HG03095 (cell line): ENCODE measurements around the gene PRKN.
"Not testable (repeated sequence)": the region's sequence is repeated elsewhere in the genome, so short reads cannot be mapped to it uniquely, and the experiment has no call there.

Source experiments
- ATAC-seq: cut with Tn5 transposase; IDR thresholded peaks from one replicate; pipeline ENCODE4 v1.9.1; 2021; ENCODE audit warnings: moderate library complexity; ENCODE audit not compliant: unreplicated experiment

Gene PRKN

DNA sequence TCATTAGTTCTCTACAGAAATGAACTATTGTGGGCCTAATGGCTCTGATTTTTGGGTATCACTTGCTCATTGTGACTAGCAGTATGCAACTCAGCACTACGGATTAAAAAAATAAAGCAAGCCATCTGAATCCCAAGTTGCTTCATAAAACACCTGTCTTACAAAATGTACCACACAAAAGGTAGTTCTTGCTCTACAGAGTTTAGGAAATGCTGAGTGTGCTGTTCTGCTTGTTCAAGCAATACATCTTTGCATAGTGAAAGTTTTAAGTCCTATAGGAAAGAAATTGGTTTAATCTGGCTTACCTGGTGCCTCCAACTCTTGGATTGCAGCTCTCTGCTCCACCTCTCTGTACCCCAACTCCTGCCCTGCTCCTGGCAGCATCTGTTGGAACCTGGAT is 1187.0 kb downstream of the PRKN start:
- ATAC-seq = no peak

DNA sequence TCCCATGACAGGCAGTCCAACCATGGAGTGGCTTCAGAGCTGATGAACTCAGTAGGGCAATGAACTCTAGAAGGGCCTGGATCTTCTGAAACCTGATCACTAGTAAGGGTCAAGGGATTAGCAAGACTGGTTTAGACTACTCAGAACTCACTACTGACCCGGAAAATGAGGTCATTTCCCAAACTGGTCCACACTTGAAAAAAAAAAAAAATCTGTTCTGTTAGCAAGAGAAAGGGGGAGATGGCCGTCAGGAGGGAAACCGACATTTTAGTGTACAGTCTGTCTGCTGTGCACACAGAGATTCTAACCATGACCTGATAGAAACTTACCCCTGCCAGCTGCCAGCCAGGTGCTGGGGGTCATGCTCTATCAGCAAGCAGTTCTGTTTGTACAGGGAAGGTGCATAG is 1191.3 kb downstream of the PRKN start:
- no peak for ATAC-seq

DNA sequence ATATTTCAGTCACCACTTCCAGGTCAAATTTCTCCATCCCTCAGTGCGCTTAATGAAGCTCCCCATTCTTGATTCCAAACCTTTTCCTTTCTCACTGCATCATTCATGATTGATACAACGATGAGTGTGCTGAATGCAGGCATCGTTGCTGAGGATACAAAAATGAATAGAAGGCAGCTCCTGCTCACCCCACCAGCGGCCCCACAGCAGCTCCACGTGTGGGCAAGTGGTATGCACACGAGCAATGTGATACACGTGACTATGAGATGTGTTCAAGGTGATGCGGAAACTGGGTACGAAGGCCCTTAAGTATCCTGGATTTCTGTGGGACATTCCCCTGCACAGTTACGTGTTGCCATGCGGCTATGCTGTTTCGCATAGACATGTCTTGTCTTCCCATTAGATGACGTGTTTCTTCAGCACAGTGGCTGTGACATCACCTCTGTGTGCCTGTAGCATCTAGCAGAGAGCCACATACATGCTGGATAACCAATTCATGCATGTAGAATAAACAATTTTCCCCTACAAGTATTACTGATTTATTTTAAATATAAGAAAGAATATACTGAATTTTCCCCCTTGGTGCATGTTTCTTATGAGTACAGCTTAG is 1193.2 kb downstream of the PRKN start:
- ATAC-seq = no peak

DNA sequence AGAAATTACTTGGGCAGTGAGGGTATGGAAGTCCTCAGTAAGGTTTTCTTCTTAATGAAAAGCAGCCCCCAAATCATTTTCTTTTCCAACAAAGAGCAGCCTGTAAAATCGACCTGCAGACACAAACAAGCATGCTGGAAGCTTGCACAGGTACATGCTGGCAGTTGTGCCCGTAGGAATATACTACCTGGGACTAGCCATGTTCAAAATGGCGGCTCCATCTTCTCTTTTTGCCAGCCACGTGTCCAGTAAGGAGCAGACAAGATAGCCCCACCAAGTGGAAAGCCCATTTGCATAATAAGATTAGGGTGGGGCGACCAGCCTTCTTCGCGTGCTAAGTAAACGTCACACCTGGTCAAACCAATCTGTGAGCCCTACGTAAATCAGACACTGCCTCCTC is 1194.3 kb downstream of the PRKN start:
- no peak for ATAC-seq

DNA sequence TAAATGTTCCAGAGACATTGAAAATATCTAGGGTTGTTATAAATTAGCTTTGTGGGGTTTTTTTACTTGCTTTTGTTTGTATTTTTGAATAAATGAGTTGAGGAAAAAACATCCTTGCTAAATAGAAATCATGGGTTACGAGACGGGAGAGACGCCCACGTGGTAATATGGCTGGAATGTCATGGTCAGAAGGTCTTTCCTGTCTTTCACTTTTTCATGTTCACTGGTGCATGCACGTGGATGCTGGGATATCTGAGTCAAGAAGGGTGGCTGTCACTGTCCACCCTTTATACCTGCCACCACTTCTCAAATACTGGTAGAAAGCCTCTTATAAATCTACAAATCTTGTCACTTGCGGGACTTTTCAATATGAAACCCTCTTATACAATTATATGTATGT is 1195.0 kb downstream of the PRKN start:
- no peak for ATAC-seq

DNA sequence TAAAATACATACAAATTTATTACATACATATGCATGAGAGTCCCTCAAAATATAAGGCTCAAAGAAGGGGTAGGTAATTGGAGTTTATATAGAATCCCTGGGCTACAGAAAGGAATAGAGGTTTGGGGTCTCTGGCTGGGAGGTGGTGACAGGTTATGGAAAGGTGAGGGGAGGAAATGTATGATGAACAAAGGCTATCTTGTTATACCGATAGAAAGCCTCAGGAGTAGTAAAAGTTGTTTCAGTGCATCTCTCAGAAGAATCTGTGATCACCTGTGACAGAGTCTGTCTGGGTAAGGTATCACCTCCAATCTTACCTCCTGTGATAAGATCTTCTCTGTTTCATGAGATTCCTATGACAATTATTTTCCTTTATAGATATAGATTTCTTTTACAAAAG is 1200.8 kb downstream of the PRKN start:
- no peak for ATAC-seq

DNA sequence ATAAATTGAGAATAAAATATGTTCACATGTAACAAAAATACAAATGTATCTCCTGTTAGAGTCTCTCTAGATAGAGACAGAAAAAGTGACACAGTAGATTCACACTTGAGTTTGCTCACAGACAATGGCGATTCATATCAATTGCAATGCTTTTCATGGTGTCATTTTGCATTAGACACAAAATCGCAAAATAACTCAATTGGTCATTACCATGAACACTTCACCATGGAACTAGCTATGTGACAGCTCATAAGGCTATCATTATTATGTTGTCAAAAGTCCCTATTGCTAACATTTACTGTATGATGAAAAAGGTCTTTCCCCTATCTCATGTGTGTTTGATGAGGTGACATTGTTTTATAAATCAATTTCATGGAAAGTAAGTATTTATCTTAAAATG is 1204.2 kb downstream of the PRKN start:
- no peak for ATAC-seq

DNA sequence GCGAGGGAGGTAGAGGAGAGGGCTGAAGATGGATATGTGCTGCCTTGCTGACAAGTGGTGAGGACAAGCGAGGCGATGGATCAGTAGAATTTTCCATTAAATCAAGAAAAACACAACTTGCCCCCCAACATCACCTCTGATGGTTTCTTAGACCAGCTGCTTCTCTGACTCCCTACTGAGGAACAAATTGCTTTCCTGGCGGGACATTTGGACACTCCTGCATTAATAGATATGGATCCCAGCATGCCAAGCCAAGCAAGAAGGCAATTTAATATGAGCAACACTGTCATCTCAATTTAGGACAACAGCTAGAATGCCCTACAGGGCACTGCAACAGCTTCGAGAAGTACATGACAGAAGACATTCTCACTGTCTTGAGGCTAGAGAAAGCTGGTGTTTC is 1205.3 kb downstream of the PRKN start:
- no peak for ATAC-seq

DNA sequence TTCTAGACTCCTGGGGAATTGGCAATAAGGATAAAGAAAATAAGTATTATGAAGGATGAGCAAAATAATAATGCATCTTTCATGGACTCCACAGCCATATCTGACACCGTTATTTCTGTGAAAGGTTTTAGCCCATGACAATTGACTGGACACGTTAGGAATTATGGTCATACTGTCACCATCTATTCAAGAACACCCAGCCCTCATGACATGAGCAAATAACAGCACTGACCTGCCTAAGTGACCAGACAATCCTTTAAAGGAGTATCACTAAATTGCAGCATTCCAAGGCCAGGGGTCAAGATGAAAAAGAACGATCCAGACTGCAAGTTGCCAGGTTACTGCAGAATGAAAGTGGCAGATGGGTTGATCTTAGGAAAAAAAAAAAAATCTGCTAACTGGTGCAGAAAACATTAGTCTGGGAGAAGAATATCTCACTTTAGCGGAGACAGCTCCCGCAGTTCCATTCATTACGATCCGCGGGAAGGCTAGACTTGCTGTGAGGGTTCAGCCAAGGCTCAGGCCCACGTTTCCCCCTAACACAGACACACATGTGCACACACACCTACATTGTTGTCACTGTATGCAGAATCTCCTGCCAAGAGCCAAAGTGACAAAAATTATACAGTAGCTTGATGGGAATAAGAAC is 1216.0 kb downstream of the PRKN start:
- no peak for ATAC-seq

DNA sequence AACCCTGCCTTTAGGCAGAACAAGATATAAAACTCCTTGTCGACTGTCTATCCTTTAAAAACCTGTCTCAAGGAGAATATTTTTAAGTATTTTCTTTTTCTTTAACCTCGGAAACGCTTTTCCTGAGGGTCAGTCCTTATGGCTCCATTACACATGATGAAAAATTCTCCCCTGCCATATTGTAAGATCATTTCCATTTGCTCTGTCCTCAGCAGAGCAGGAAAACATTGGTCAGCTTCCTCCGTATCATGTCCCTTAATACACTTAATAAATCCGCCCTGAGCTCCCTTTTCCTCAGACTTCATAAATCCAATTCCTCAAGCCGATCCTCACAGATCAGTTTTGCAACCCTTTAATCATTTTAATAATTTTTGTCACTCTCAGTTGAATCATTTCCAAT is 1219.2 kb downstream of the PRKN start:
- ATAC-seq = no peak

DNA sequence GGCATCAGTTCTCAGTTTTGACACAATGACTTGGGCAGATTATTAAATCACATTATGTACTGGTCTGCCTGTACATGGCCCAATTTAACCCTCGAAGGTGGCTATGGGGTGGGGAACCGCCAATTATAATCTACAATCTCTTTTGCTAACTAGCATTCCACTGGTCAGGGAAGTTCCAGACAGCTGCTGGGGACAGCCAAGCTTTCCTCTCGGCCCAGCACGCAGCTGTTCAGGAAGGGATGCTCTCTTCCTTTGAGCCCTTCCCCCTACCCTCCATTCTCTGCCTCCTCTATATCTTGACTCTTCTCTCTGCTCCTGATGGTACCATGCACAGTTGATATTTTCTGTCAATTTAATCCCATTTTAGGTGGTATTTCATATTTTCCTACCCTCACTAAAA is 1220.2 kb downstream of the PRKN start:
- no peak for ATAC-seq

DNA sequence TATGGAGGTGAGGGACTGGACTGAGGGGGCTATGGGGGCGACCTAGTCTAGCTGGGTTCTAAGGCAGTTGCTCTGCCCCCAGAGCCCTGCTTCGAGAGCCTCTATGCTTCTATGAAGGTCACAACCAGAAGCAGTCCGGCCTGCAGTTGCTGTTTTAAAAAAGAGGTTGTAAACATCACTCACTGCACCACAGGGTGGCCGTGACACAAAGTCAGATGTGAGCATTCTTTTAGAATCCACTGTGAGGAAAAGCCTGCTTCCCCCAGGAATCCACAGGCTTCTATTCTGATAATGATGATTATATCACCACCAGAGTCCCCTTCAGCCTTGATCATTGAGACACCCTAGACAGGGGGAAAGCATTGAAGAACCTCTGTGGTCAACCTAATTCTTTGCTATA is 1224.0 kb downstream of the PRKN start:
- no peak for ATAC-seq

DNA sequence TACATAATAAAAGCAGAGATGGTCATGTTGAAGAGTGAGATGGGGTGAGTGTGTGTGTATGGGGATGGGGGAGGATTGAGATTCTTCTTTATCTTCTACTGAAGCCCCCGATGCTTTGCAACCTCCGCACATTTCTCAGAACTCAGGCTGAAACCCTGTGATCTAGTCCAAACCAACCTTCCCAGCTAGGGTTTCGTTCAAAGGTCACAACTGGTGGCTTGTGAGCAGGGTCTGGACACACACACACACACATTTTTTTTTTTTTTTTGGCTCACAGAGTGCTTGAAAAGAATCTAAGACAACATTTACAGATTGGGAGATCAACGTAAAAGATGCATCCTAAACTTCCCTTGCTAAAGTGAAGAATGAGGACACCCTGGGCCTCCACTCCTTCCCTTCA is 1228.7 kb downstream of the PRKN start:
- ATAC-seq = no peak

DNA sequence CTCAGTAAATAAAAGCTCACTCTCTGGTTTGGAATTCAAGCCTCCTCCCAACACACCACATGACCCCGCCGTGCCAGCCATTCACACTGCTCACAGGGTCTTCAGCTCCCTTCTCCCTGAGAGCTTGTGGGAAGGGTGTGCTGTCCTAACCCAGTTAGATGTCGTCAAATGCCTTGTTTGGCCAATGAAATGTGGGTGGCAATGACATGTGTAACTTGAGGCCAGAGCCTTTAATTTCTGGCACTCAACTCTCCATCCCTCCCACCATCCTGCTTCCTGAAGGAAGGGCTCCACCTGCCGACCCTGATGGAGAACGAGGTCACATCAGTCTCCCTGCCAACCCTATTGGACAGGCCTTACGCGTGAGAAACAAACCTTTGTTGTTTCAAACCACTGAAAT is 1229.2 kb downstream of the PRKN start:
- ATAC-seq = no peak

DNA sequence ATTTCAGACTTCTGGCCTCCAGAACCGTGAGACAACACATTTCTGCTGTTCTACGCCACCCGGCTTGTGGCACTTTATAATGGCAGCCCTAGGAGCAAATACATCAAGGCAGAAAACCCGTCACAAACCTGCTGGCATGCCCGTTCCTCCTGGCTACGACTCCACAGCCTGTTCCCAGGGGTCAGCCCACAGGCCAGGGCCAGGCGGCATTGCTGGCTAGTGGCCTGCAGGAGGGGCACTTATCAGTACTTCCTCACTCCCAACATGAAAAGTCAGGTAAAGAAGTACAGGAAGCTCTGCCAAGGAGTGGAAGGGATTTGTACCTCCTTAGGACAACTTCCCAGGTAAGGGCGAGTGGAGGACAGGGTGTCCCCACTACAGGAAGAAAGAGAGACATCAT is 1230.6 kb downstream of the PRKN start:
- no peak for ATAC-seq

DNA sequence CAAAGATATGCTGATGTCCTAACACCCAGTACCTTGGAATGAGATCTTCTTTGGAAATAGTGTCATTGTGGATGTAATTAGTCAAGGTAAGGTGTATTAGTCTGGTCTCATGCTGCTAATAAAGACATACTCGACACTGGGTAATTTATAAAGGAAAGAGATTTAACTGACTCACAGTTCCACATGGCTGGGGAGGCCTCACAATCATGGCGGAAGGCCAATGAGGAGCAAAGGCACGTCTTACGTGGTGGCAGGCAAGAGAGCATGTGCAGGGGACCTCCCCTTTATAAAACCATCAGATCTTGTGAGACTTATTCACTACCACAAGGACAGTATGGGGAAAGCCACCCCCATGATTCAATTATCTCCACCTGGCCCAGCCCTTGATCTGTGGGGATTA is 1231.3 kb downstream of the PRKN start:
- ATAC-seq = not testable (repeated sequence)

DNA sequence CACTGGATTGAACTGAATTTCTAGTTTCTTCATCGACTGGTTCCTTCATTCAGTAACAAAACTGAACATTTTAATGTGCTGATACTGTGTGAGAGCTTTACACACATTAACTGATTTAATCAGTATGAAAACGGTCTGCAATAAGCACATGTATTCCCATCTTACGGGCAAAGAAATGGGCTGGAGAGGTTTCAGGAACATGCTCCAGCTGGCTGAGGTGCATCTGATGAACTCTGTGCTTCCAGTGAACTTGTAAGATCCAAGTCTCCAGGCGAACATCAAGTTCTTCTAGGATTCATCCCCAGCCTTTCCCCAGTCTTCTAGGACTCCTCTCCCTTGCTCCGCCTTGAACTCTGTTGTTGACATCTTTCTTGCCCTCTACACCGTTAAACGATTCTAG is 1233.0 kb downstream of the PRKN start:
- no peak for ATAC-seq

DNA sequence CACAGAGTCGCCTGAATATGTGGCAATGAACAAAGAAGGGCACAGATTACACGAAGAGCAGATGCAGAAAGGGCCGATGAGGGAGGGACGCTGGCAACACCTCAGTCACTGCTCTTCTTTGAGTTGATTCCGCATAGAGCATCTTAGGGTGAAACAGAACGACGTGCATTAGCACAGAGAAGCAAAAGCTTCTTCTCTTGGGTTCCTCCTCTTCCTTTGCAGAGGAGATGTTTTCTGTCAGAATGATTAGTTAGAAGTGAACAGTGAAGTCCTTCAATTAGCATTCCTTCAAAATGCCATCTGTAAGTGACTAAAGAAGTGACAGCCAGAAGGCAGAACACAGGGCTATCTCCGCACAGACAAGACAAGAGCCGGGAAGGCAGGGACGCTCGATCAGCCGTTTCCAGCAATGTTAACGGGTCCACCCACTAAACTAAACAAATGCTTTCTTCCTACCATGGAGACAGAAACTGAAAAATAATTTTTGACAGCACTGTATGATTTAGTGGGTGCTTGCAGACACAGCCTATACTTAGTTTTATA is 1233.9 kb downstream of the PRKN start:
- no peak for ATAC-seq

DNA sequence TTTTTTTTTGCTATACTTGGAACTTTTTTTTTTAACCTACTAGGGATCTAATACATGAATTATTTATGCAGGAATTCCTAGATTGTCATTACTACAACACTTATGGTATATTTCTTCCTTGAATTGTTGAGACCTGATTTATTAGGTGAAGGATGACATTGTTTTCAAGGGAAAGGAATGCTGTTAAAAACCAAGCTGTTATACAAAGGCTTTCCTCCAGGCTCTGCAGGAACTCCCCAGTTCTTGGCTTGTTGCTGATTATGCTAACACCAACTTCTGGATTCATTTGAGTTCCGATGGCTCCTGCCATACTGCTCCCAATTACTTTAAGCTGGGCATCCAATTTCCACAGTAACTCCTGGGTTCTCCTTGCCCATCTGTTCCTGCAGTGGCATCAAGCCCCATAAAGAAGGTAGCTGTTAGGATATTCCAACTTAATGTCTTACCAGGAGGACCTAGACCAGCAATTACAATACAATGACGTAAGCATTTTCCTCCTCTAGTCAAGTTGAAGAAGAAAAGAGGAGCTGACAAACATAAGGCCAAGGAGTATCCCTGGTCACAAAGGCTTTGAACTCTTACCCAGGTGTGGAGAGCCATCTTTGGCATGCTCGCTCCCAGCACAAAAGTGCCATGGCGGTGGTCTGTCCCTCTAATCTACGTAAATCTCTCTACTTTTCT is 1237.8 kb downstream of the PRKN start:
- no peak for ATAC-seq

DNA sequence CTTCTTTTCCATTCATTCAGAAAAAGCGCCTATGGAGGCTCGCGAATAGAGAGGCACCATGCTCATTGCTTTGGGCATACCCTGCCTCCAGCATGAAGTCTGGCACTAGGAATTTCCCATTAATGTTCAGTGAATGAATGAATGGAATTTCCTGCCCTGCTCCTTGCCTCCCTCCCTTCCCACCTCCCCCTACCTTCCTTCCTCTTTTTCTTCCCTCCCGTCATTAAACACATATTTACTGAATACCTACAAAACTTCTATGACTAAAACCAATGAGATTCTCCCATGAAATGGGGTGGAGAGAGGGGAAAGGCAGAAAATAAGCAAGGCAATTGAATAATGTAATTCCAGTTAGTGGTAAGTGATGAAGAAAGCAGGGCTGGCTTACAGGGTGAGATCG is 1239.9 kb downstream of the PRKN start:
- no peak for ATAC-seq

DNA sequence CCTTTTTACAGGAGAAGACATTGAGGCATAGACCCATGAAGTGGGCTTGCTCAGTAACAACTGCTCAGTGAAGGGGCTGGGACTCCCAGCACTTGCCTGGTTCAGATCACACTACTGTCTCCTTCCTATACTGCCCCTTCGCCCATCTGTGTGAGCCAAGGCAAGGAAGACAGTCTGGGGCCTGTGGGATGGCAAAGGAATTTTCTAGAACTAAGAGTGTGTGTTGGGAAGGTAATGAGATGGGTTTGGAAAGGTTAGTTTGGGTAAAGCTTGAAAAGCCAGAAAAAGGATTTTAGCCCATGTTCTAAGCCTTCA is 1240.4 kb downstream of the PRKN start:
- ATAC-seq = no peak

DNA sequence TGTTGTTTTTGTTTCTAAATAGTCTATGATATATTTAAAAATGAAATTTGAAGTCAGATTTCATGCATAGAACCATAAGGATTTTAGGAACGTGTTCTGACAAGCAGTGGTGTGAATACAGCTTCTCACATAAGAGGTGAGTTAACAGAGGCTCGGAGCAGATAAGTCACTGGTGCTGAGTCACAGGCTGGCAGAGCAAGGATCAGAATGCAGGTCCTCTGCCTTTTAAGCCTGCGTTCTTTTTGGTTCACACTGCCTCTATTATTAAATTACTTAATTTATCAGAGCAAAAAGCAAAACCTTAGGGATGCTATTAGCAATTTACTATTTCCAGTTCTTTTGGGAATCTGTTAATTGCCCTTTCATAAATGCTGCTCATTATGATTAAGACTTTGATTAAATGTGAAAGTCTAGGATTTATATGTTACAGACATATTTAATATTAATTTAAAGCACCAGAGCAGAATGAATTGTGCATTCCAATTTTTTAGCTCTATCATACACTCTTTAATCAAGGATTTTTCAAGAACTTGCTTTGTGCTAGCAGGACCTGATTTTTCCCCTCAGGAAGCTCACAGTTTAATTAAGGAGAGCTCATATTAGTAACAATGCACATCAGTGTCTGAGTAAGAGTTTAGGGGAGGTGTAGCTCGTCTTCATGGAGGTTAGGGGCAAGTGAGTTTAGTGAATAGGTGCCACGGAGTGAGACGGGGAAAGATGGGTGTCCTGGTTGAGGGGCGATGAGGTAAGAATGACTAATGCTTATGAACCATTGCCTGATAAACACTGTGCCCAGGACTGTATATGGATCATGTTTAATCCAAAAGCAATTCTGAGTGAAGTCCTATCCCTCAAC is 1241.0 kb downstream of the PRKN start:
- no peak for ATAC-seq
